WTC11 (cell line): Measurements from ENCODE around the gene IPO9. TPM values are rescaled to one million over a fixed set of nuclear protein-coding genes. Genes with fewer than 3 reads are reported as not detected.

Source experiments
- ATAC-seq: fragments of 200-7000 bp; cut with Tn5 transposase; 2 replicates; pipeline ENCODE4 v1.10.0; 2021; ENCODE audit warnings: mild to moderate bottlenecking, moderate library complexity
- CTCF ChIA-PET: fragments of 300-600 bp; sonication (Branson Sonifier 250); formaldehyde crosslinking; loops from one replicate; lab custom pipeline; 2021; ENCODE audit warnings: antibody characterized with exemption; lab: Charles Lee
- POLR2A ChIA-PET: fragments of 350-600 bp; sonication (Branson Sonifier 250); formaldehyde crosslinking; loops from one replicate; lab custom pipeline; 2021; ENCODE audit warnings: antibody characterized with exemption; lab: Charles Lee
- DNase-seq: peaks from one replicate; pipeline ENCODE4 v3.0.0; 2021; ENCODE audit warnings: low spot score
- H3K27ac Mint-ChIP-seq: 2 replicates; pipeline ENCODE4 v1.8.0; 2021; ENCODE audit warnings: mixed read lengths
- H3K27me3 Mint-ChIP-seq: 2 replicates; pipeline ENCODE4 v1.8.0; 2021; ENCODE audit warnings: low read depth, mild to moderate bottlenecking, moderate library complexity, mixed read lengths
- H3K36me3 Mint-ChIP-seq: 2 replicates; pipeline ENCODE4 v1.8.0; 2021; ENCODE audit warnings: mixed read lengths
- H3K4me1 Mint-ChIP-seq: 2 replicates; pipeline ENCODE4 v1.8.0; 2022; ENCODE audit warnings: mixed read lengths
- H3K4me3 Mint-ChIP-seq: 2 replicates; pipeline ENCODE4 v1.8.0; 2021; ENCODE audit warnings: mild to moderate bottlenecking, moderate library complexity, mixed read lengths
- H3K9me3 Mint-ChIP-seq: 2 replicates; pipeline ENCODE4 v1.8.0; 2021; ENCODE audit warnings: mixed read lengths
- CDX4 ChIP-seq: fragments of 250-450 bp; sonication (Bioruptor Pico); IDR thresholded peaks from 2 replicates; pipeline ENCODE4 v1.9.0; 2021; ENCODE audit warnings: moderate library complexity, mild to moderate bottlenecking, inconsistent platforms, borderline replicate concordance
- CREB1 ChIP-seq: sonication (generic); formaldehyde crosslinking; IDR thresholded peaks from 2 replicates; pipeline ENCODE4 v1.8.0; 2023; ENCODE audit warnings: mild to moderate bottlenecking, missing genetic modification reagents
- E2F4 ChIP-seq: sonication (generic); formaldehyde crosslinking; IDR thresholded peaks from 2 replicates; pipeline ENCODE4 v1.8.1; 2022; ENCODE audit warnings: low read depth, mild to moderate bottlenecking, moderate library complexity, missing genetic modification reagents, borderline replicate concordance
- HMGA2 ChIP-seq: fragments of 250-450 bp; sonication (Bioruptor Pico); IDR thresholded peaks from 2 replicates; pipeline ENCODE4 v1.4.0; 2021; ENCODE audit warnings: mild to moderate bottlenecking, moderate library complexity
- HMGXB4 ChIP-seq: sonication (generic); formaldehyde crosslinking; IDR thresholded peaks from 2 replicates; pipeline ENCODE4 v1.8.1; 2023; ENCODE audit warnings: mild to moderate bottlenecking, moderate library complexity, missing genetic modification reagents
- JAZF1 ChIP-seq: fragments of 250-450 bp; sonication (Bioruptor Pico); IDR thresholded peaks from 2 replicates; pipeline ENCODE4 v1.9.0; 2021; ENCODE audit warnings: moderate library complexity, mild to moderate bottlenecking, inconsistent platforms
- NFE2L1 ChIP-seq: sonication (generic); formaldehyde crosslinking; IDR thresholded peaks from 2 replicates; pipeline ENCODE4 v1.8.1; 2023; ENCODE audit warnings: missing genetic modification reagents
- NR1H2 ChIP-seq: sonication (generic); formaldehyde crosslinking; IDR thresholded peaks from 2 replicates; pipeline ENCODE4 v1.9.0; 2021; ENCODE audit warnings: mild to moderate bottlenecking, moderate library complexity, missing genetic modification reagents
- SMAD3 ChIP-seq: sonication (generic); formaldehyde crosslinking; IDR thresholded peaks from 2 replicates; pipeline ENCODE4 v1.8.0; 2022; ENCODE audit warnings: missing genetic modification reagents, mild to moderate bottlenecking, borderline replicate concordance
- STAT6 ChIP-seq: sonication (generic); formaldehyde crosslinking; conservative IDR thresholded peaks from 2 replicates; pipeline ENCODE4 v1.8.1; 2023; ENCODE audit warnings: mild to moderate bottlenecking, low read depth, missing genetic modification reagents, moderate library complexity
- ZMAT4 ChIP-seq: fragments of 250-450 bp; sonication (Bioruptor Pico); IDR thresholded peaks from 2 replicates; pipeline ENCODE4 v1.9.0; 2021; ENCODE audit warnings: mild to moderate bottlenecking
- ZNF396 ChIP-seq: fragments of 250-450 bp; sonication (Bioruptor Pico); IDR thresholded peaks from 2 replicates; pipeline ENCODE4 v1.8.0; 2021; ENCODE audit warnings: mild to moderate bottlenecking, moderate library complexity, borderline replicate concordance
- ZNF423 ChIP-seq: fragments of 250-450 bp; sonication (Bioruptor Pico); IDR thresholded peaks from 2 replicates; pipeline ENCODE4 v2.1.2; 2022; ENCODE audit warnings: mild to moderate bottlenecking, moderate library complexity
- ZNF512 ChIP-seq: sonication (generic); formaldehyde crosslinking; IDR thresholded peaks from 2 replicates; pipeline ENCODE4 v1.8.1; 2022; ENCODE audit warnings: missing genetic modification reagents, borderline replicate concordance
- ZNF532 ChIP-seq: fragments of 250-450 bp; sonication (Bioruptor Pico); IDR thresholded peaks from 2 replicates; pipeline ENCODE4 v1.9.0; 2021; ENCODE audit warnings: mild to moderate bottlenecking, borderline replicate concordance
- total RNA-seq: library from RNA; stranded (reverse); gene quantifications from 3 replicates; pipeline ENCODE4 v1.2.3, GENCODE V29; 2021

IPO9 gene
- total RNA-seq, 1 experiment from 2014 or later, result 97.2 TPM

GRCh38 chr1:201911826-201912571, 83.0 kb downstream of the IPO9 start:
- Mint-ChIP-seq H3K27ac (no peak overlapping the region), H3K27me3 (no peaks in the 10 kb centered on the region), H3K9me3 (no peaks in the 10 kb centered on the region), H3K36me3 (no peaks in the 10 kb centered on the region), H3K4me3 (no peak overlapping the region), H3K4me1 (peaks cover 12% of the 10 kb centered on the region)
- DNase-seq (no peak), ATAC-seq (peak; percentile 61)
- ChIA-PET POLR2A (interaction anchor here (1.0 kb wide), 1 partner anchor 30 kb away, joined by 3 read pairs; no protein-coding TSS in a partner anchor), CTCF (interaction anchor here (0.8 to 2.1 kb wide), 2 partner anchors 16 to 294 kb away, joined by 3 to 17 read pairs; no protein-coding TSS in a partner anchor)
- TF ChIP-seq SMAD3, result no peak
- TF ChIP-seq ZNF423 (CRISPR knock-in tag), result peak; percentile 85

GRCh38 chr1:201912832-201913231, 83.9 kb downstream of the IPO9 start:
- H3K27me3 Mint-ChIP-seq, result no peaks in the 10 kb centered on the region
- ChIA-PET CTCF (interaction anchor here (1.2 to 2.1 kb wide), 2 partner anchors 17 to 122 kb away, joined by 3 to 17 read pairs; no protein-coding TSS in a partner anchor), POLR2A (no interaction called here)
- TF ChIP-seq SMAD3, result no peak
- no peak for TF ChIP-seq NFE2L1 (CRISPR knock-in tag)
- no peak for TF ChIP-seq ZMAT4 (CRISPR knock-in tag)
- TF ChIP-seq CDX4 (CRISPR knock-in tag), result no peak
- TF ChIP-seq JAZF1, result no peak
- TF ChIP-seq HMGXB4 (CRISPR knock-in tag), result no peak
- TF ChIP-seq E2F4, result no peak
- ATAC-seq (no peak), DNase-seq (no peak)
- peaks cover 12% of the 10 kb centered on the region for H3K4me1 Mint-ChIP-seq
- H3K9me3 Mint-ChIP-seq, result no peaks in the 10 kb centered on the region
- H3K4me3 Mint-ChIP-seq, result no peak overlapping the region
- H3K27ac Mint-ChIP-seq, result no peak overlapping the region
- no peaks in the 10 kb centered on the region for H3K36me3 Mint-ChIP-seq

GRCh38 chr1:201914456-201915235, 85.7 kb downstream of the IPO9 start:
- ATAC-seq, result no peak
- H3K27ac Mint-ChIP-seq, result no peak overlapping the region
- no peaks in the 10 kb centered on the region for H3K9me3 Mint-ChIP-seq
- no peak overlapping the region for H3K4me3 Mint-ChIP-seq
- POLR2A ChIA-PET, result no interaction called here
- peaks cover 14% of the 10 kb centered on the region for H3K4me1 Mint-ChIP-seq
- CTCF ChIA-PET, result interaction anchor here (1.2 kb wide), 2 partner anchors 19 to 30 kb away, joined by 3 to 6 read pairs; no protein-coding TSS in a partner anchor
- no peaks in the 10 kb centered on the region for H3K36me3 Mint-ChIP-seq
- DNase-seq, result no peak
- H3K27me3 Mint-ChIP-seq, result no peaks in the 10 kb centered on the region
- no peak for TF ChIP-seq NR1H2 (CRISPR knock-in tag)
- TF ChIP-seq HMGA2 (CRISPR knock-in tag), result no peak
- TF ChIP-seq CREB1 (CRISPR knock-in tag), result no peak
- TF ChIP-seq ZNF512 (CRISPR knock-in tag), result no peak
- TF ChIP-seq STAT6, result no peak
- TF ChIP-seq ZNF396 (CRISPR knock-in tag), result no peak
- TF ChIP-seq ZNF532, result no peak
